AG10803 (cell line): ENCODE results near the gene VAC14.

Experiments used
- DNase-seq: peaks from one replicate; pipeline ENCODE4 v3.0.0; 2010; ENCODE audit warnings: low read depth
- H3K4me3 ChIP-seq: 2 replicates; pipeline ENCODE4 v1.5.1; 2011; ENCODE audit warnings: mild to moderate bottlenecking, low read length, control low read depth
- TF ChIP-seq, protein P1 (sequence below): conservative IDR thresholded peaks from 2 replicates; pipeline ENCODE4 v1.5.1; 2011; ENCODE audit warnings: mild to moderate bottlenecking, low read length, control low read depth, inconsistent platforms

VAC14 gene

DNA sequence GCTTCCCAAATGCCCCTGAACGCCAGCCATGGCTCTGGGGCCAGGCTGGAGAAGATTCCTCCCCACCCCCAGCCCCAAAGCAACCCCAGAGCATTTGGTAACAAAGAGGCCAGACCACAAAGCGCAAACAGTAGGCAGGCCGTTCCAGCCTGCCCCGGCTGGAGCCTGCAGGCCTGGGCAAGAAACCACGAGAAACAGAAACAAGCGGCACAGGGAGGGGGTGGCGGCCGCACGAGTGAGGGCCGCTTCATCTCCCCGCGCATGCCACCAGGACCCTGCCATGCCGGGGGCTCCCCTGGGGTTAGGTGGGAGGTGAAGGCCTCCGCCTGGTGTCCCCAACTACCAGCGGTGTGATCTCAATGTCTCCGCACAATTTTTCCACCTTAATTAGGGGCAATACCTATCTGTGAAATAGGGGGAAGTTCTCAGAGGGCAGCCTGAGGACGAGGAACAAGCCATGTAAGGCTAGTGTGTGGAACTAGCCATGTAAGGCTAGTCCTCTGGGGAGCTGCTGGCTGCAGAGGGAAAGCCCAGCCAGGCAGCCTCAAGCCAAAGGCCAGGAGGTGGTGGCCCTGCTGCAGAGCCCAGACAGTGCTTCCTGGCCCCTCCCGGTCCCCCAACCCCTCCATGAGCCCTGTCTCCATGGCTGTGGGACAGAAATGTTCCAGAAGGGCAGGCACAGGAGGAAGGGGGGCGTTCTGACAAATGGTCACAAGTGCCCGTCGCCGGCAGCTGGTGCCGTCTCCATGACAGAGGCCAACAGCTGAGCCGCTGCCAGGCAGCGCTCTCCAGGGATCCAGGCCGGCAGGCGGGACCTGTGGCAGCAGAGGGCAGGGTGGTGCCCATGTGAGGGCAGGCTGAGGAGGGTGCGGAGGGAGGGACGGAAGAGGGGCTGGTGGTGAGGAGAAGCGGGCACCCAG, 100.6 kb downstream of the VAC14 start:
- no peak for DNase-seq
- TF ChIP-seq, protein P1, sequence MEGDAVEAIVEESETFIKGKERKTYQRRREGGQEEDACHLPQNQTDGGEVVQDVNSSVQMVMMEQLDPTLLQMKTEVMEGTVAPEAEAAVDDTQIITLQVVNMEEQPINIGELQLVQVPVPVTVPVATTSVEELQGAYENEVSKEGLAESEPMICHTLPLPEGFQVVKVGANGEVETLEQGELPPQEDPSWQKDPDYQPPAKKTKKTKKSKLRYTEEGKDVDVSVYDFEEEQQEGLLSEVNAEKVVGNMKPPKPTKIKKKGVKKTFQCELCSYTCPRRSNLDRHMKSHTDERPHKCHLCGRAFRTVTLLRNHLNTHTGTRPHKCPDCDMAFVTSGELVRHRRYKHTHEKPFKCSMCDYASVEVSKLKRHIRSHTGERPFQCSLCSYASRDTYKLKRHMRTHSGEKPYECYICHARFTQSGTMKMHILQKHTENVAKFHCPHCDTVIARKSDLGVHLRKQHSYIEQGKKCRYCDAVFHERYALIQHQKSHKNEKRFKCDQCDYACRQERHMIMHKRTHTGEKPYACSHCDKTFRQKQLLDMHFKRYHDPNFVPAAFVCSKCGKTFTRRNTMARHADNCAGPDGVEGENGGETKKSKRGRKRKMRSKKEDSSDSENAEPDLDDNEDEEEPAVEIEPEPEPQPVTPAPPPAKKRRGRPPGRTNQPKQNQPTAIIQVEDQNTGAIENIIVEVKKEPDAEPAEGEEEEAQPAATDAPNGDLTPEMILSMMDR: no peak
- H3K4me3 ChIP-seq: no peak overlapping the region

DNA sequence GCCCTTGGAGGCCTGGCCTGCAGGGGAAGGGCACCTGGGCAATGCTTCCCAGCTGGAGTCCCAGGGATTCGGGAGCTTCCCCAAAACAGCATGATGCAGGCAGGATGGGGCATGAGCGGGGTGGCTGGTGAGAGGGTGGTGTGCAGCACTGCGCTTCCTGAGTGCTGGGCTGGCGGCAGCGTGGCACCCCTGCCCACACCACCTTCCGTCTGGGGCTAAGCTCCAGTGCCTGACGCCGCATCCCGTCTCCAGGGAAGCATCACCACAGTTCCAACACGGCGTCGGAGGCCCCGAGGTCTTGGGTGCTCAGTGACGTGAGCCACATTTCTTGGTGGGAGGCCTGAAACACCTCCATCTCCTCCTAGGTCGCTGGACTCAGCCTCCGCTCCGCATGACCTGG, 101.3 kb downstream of the VAC14 start:
- TF ChIP-seq, protein P1: no peak
- no peak for DNase-seq

DNA sequence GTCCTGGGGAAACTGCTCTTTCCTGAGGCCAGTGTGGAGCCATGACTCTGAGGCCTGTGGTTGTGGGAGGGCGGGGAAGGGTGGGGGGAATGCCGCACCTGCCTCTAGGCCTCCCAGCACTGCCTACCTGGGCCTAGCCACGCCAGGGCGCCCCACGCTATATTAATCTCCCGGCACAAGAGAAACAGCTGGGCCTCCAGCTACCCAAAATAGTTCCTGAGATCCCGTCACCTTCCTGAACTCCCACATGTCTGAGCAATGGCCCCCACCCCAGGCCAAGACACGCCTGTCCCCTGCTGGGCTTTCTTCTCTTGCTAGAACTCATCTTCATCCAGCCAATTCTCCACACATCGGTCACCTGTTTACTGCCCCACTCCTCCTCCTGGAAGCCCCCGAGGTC, 102.1 kb downstream of the VAC14 start:
- DNase-seq: no peak
- no peak overlapping the region for H3K4me3 ChIP-seq
- TF ChIP-seq, protein P1: no peak

More for the DNA sequence above, 101.3 kb downstream of the VAC14 start:
- H3K4me3 ChIP-seq: no peak overlapping the region

DNA sequence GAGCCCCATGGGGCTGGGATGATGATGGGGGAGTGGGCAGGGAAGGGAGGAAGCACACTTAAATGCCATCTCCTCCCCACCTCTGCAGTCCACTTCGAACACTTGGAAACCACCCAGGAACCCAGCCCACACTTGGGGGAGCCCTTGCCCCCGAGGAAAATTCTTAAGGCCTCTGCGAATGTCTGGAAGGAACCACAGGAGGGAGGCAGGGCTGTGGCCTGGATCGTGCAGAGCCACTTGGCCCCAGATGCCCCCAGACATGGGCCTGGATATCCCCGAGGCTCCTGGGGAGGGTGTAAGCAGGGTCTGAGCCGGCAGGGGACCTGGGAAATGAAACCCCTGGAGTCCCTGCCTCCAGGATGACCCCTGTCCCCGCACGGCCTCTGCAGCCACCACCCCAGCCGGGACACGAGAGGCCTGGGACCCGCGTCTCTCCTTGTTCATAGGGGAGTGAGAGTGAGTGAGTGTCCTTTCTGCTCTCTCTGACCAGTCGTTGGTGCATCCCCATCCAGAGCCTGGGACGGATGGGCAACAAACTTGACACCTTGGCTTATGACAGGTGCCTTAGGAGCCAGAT, 103.3 kb downstream of the VAC14 start:
- TF ChIP-seq, protein P1: peak; percentile 32
- no peak overlapping the region for H3K4me3 ChIP-seq
- DNase-seq: peak; percentile 81

DNA sequence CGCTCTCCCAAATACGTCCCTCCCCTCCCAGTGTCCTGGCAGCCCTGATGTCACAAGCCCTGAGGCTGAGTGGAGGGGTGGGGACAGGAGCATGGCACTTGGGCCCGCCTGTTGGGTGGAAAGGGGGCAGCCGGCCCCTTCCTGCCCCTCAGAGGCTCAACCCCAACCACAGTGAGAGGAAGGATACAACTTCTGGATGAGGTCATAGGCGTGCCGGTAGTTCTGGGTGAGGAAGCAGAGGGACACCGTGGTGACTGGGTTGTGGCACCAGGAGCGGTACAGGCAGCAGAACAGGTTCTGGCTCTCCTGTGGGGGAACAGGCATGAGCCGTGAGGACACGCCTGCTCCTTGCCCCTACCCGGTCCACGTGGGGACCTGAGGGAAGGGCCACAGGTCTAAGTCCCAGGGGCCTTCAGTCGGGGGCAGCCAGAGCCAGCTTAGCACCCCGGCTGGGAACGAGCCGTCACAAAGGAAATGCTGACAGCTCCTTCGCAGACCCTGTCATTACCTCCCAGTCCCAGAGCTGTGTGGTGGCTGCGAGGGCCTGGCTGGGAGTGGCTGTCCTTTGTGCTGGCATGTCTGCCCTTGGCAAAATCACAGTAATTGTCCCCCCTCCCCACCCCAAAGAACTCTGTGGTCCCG, 103.9 kb downstream of the VAC14 start:
- TF ChIP-seq, protein P1: no peak
- H3K4me3 ChIP-seq: no peak overlapping the region
- no peak for DNase-seq

DNA sequence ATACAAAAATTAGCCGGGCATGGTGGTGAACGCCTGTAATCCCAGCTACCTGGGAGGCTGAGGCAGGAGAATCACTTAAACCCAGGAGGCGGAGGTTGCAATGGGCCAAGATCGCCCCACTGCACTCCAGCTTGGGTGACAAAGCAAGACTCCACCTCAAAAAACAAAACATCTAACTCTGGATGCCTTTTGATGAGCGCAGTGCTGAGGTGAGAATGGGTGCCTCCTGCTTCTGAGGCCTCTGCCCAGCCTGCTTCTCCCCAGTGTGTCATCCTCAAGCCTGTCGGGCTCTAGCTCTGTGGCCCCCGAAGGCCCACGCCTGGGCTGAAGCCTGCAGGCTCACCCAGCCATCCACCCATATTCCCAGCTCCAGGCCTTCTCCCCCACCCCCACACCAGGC, 104.6 kb downstream of the VAC14 start:
- no peak overlapping the region for H3K4me3 ChIP-seq
- no peak for DNase-seq
- TF ChIP-seq, protein P1: no peak
